ENCODE results near the gene TBL3.

Gene TBL3

DNA sequence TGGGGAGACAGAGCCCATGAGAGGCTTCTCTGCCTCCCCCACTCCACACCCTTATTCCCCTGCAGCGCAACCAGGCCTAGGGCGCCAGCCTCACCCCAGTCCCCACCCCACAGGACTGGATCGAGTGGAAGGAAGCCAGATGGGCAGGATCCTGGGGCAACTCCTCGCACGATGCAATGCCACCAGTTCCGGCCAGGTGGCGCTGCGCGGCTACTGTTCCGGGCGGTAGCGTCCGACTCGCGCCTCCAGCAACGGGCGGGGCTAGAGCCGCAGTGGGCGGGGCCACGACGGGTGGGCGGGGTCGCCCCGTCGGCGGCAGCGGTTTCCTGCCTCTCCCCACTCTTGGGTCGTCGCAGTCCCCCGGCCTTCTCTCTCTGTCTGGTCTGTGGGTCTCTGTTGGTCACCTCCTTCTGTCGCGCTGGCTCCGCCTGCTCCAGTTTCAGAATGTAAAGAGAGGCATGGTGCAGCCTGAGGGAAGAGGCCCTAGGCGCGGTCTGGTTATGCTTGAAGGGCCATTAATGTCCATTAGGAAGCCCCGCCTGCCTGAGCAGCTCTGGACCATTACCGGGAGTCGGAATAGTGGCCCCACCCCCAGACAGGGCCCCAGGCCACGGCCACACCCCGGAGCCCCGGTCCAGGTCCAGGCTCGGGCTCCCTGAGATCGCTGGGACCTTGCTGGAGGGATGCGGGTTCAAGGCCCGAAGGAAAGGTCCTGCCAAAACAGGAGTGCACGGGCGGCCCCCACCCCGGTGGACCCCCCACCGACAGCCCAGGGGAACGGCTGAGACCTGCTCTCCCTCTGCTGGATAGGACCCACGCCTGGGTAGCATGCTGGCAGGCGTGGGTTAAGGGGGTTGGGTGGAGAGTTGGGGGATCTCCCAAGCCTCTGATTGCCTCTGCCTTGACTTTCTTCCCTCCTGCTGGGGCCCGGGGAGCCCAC, 51.5 kb downstream of the TBL3 start:
- peak; percentile 76 for DNase-seq

- no peak for DNase-seq
These were observed 52.2 kb downstream of the TBL3 start for GRCh38 chr16:2024032-2024420.

GRCh38 chr16:2025251-2025650, 53.4 kb downstream of the TBL3 start:
- DNase-seq: no peak

- no peak for DNase-seq
These were observed 54.1 kb downstream of the TBL3 start for GRCh38 chr16:2025878-2026460.

- DNase-seq: no peak
These were observed 54.7 kb downstream of the TBL3 start, which contains the start of gene NHERF2 for GRCh38 chr16:2026461-2027023. NHERF2 (plus strand) TSS chr16:2026902; CDS start chr16:2027006, 104 bp downstream.

DNA sequence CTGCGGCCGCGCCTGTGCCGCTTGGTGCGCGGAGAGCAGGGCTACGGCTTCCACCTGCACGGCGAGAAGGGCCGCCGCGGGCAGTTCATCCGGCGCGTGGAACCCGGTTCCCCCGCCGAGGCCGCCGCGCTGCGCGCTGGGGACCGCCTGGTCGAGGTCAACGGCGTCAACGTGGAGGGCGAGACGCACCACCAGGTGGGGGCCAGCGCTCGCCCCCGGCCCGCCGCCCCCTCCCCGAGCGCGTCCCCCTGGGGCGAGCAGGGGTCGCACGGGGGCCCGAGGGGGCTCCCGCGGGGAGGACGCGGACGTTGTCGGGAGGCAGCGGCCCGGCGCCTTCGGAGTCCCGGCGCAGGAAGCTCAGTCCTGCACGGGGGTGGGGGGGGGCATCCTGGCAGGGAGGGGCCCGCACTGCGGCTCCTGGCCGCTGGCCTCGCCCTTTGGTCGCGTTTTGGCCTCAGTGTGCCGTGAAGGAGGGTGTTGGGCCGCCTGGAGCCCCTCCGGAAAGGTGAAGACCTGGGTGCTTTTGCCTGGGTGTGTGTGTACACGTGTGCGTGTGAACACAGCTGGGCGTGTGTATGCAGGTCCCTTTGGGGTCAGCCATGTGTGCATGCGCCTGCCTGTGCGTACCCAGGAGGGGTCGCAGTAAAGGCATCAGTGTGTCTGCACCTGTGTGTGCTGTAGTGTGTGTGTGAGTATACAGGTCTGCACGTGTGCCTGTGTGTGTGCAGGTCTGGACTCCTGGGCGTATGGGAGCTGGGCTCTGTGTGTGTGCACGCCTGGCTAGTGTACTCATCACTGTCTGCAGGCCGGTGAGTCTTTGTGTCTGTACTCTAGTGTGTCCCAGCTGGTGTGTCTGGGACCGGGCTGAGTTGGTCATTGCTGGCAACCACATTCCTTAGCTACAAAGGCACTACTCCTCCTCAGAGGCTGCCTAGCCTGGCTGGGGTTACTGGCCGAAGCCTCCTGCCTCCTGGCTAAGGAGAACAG, 55.5 kb downstream of the TBL3 start:
- DNase-seq: no peak

DNA sequence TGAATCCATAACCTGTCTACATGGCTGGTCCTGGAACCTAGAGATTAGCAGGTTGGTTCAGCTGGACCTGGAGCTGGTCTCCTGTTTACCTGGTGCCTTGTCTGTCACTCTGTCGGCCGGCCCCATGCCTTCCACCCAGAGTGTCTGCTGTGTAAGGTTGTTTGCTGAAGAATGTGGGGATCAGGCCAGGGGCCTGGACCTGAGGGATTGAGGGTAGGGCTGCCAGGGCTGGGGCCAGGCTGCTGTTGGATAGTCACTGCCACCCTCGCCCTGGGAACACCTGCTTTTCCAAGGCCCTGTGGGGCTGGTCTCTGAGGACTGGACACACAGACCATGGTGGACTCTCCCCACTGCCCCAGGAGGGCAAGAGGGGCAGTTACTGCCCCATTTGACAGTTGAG, 56.3 kb downstream of the TBL3 start:
- DNase-seq: no peak

DNA sequence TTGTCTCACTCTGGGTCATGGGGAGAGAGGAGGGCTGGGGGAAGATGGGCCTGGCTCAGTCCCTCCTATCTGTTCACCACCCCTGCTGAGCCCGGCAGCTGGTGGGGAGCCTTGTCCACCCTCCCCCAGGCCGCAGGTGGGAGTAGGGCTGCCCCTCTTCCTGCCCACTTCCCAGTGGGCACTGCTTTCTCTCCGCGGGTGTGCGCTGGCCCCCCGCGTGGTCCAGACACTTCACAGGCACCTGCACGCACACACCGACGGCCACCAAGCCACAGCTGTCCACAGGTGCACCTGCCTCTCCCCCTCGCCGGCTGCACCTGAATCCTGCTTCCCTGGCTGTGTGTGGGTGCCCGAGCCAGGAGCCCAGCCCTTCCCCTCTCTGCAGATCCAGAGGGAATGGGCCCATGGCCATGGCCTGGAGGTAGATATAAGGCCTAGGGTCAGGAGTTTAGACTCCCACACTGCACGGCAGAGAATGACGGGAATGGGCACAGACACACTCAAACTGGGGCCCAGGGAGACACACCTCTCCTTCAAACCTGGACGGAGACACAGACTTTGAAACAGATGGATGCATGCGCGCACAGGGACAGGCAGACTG, 56.9 kb downstream of the TBL3 start:
- no peak for DNase-seq

GRCh38 chr16:2029350-2029749, 57.5 kb downstream of the TBL3 start:
- DNase-seq: no peak

GRCh38 chr16:2030036-2030435, 58.2 kb downstream of the TBL3 start:
- DNase-seq: no peak

GRCh38 chr16:2031081-2031577, 59.3 kb downstream of the TBL3 start:
- no peak for DNase-seq
